Measurements from ENCODE around the gene RBMS2.
A peak's percentile ranks its signal among the peaks of the same experiment; 100 is the strongest.

The RBMS2 gene

GRCh38 chr12:56632701-56633467 is 111.3 kb downstream of the RBMS2 start:
- DNase-seq: no peak

GRCh38 chr12:56633468-56634241 is 112.0 kb downstream of the RBMS2 start:
- DNase-seq: peak in 1 of 6 experiments; percentile 16

- DNase-seq: peak in 4 of 6 experiments; percentile 21 to 40 (median 28)
Observed at GRCh38 chr12:56634242-56634836, 112.7 kb downstream of the RBMS2 start.

- peak; percentile 30 to 51 (median 40) for DNase-seq
Observed at GRCh38 chr12:56634837-56635791, 113.5 kb downstream of the RBMS2 start.

GRCh38 chr12:56635806-56636674 is 114.4 kb downstream of the RBMS2 start:
- DNase-seq: peak; percentile 71 to 85 (median 78)

- DNase-seq: peak; percentile 91 to 96 (median 92)
Observed at GRCh38 chr12:56636675-56637540, 115.3 kb downstream of the RBMS2 start.

- DNase-seq: no peak
Observed at GRCh38 chr12:56637621-56638020, 116.0 kb downstream of the RBMS2 start.

- DNase-seq: no peak
Observed at GRCh38 chr12:56641219-56641618, 119.6 kb downstream of the RBMS2 start.

- DNase-seq: no peak
Observed at GRCh38 chr12:56644654-56645053, 123.0 kb downstream of the RBMS2 start.

GRCh38 chr12:56645201-56645716 is 123.6 kb downstream of the RBMS2 start:
- DNase-seq: peak in 1 of 6 experiments; percentile 36

All from stimulated activated naive CD4-positive, alpha-beta T cell (primary cell).